ENCODE data around the gene XIRP1. TPM values are rescaled to one million over a fixed set of nuclear protein-coding genes. Genes with fewer than 3 reads are reported as not detected.

XIRP1 gene
- total RNA-seq, 2 donors from 2014 or later = 0.23 to 7.1 TPM

- no peak for DNase-seq (ENCODE audit: low spot score)
- intact Hi-C loops (cut with DNase I) = loop anchor here in 1 of 2 donors (5.0 kb wide), 1 partner anchor 51 kb away; no protein-coding TSS in a partner anchor
Measured at GRCh38 chr3:39188271-39189149, 3.9 kb downstream of the XIRP1 start.

- no peak for DNase-seq (ENCODE audit: low spot score)
- intact Hi-C loops (cut with DNase I) = loop anchor here in 1 of 2 donors (5.0 kb wide), 1 partner anchor 50 kb away; no protein-coding TSS in a partner anchor
Measured at GRCh38 chr3:39187372-39188155, 4.8 kb downstream of the XIRP1 start.

- no peak for DNase-seq (ENCODE audit: low spot score)
- intact Hi-C loops (cut with DNase I) = loop anchor here in 1 of 2 donors (5.0 kb wide), 1 partner anchor 49 kb away; no protein-coding TSS in a partner anchor
Measured at GRCh38 chr3:39186692-39187151, 5.7 kb downstream of the XIRP1 start.

- intact Hi-C loops (cut with DNase I) = loop anchor here in 1 of 2 donors (5.0 kb wide), 1 partner anchor 49 kb away; no protein-coding TSS in a partner anchor
Measured at GRCh38 chr3:39185959-39186691, 6.3 kb downstream of the XIRP1 start.

GRCh38 chr3:39185326-39185958 lies 7.0 kb downstream of the XIRP1 start:
- intact Hi-C loops (cut with DNase I) = loop anchor here in 1 of 2 donors (5.0 kb wide), 1 partner anchor 48 kb away; no protein-coding TSS in a partner anchor
- no peak for DNase-seq (ENCODE audit: low spot score)

More at GRCh38 chr3:39185959-39186691, 6.3 kb downstream of the XIRP1 start:
- DNase-seq (ENCODE audit: low spot score) = no peak

GRCh38 chr3:39184968-39185285 lies 7.5 kb downstream of the XIRP1 start:
- DNase-seq (ENCODE audit: low spot score) = no peak
- intact Hi-C loops (cut with DNase I) = loop anchor here in 1 of 2 donors (5.0 kb wide), 1 partner anchor 48 kb away; no protein-coding TSS in a partner anchor

- intact Hi-C loops (cut with DNase I) = no loop called here
- no peak for DNase-seq (ENCODE audit: low spot score)
Measured at GRCh38 chr3:39184081-39184967, 8.1 kb downstream of the XIRP1 start.

- intact Hi-C loops (cut with DNase I) = no loop called here
- DNase-seq (ENCODE audit: low spot score) = no peak
Measured at GRCh38 chr3:39183211-39184080, 8.9 kb downstream of the XIRP1 start.

GRCh38 chr3:39181408-39182335 lies 10.7 kb downstream of the XIRP1 start:
- DNase-seq (ENCODE audit: low spot score) = no peak
- intact Hi-C loops (cut with DNase I) = no loop called here

GRCh38 chr3:39180546-39181346 lies 11.6 kb downstream of the XIRP1 start:
- DNase-seq (ENCODE audit: low spot score) = peak; percentile 98
- intact Hi-C loops (cut with DNase I) = no loop called here

- intact Hi-C loops (cut with DNase I) = no loop called here
- DNase-seq (ENCODE audit: low spot score) = no peak
Measured at GRCh38 chr3:39180183-39180545, 12.2 kb downstream of the XIRP1 start.

GRCh38 chr3:39178553-39178952 lies 13.8 kb downstream of the XIRP1 start:
- intact Hi-C loops (cut with DNase I) = loop anchor here in 1 of 2 donors (10.0 kb wide), 1 partner anchor 1254 kb away; no protein-coding TSS in a partner anchor
- no peak for DNase-seq (ENCODE audit: low spot score)

GRCh38 chr3:39177708-39178332 lies 14.6 kb downstream of the XIRP1 start:
- peak; percentile 96 for DNase-seq (ENCODE audit: low spot score)
- intact Hi-C loops (cut with DNase I) = loop anchor here in 1 of 2 donors (10.0 kb wide), 1 partner anchor 1253 kb away; no protein-coding TSS in a partner anchor

- no peak for DNase-seq (ENCODE audit: low spot score)
- intact Hi-C loops (cut with DNase I) = loop anchor here in 1 of 2 donors (10.0 kb wide), 1 partner anchor 1251 kb away; no protein-coding TSS in a partner anchor
Measured at GRCh38 chr3:39176025-39176714, 16.2 kb downstream of the XIRP1 start.

All from posterior vena cava (tissue), 2 donors.